GM19328 (cell line): ENCODE results near the gene WDR47.
A peak's percentile ranks its signal among the peaks of the same experiment; 100 is the strongest.
"Not testable (repeated sequence)": the region's sequence is repeated elsewhere in the genome, so short reads cannot be mapped to it uniquely, and the experiment has no call there.

Experiments used
- ATAC-seq: cut with Tn5 transposase; IDR thresholded peaks from one replicate; pipeline ENCODE4 v1.9.1; 2021; ENCODE audit warnings: mild to moderate bottlenecking, moderate library complexity; ENCODE audit not compliant: unreplicated experiment

The WDR47 gene

GRCh38 chr1:108969346-108969745, 72.6 kb downstream of the WDR47 start:
- no peak for ATAC-seq

- ATAC-seq: peak; percentile 91
Observed at GRCh38 chr1:108963052-108963686, 78.7 kb downstream of the WDR47 start, which contains the start of gene CLCC1. Gene CLCC1 (minus strand): TSS chr1:108963484. CDS start chr1:108950437, 13,047 bp downstream.

- ATAC-seq: no peak
Observed at GRCh38 chr1:108962681-108963051, 79.2 kb downstream of the WDR47 start.

GRCh38 chr1:108961752-108962486, 80.0 kb downstream of the WDR47 start:
- no peak for ATAC-seq

GRCh38 chr1:108961198-108961597, 80.7 kb downstream of the WDR47 start:
- ATAC-seq: no peak

- no peak for ATAC-seq
Observed at GRCh38 chr1:108960719-108961118, 81.2 kb downstream of the WDR47 start.

- no peak for ATAC-seq
Observed at GRCh38 chr1:108957888-108958287, 84.0 kb downstream of the WDR47 start.

- no peak for ATAC-seq
Observed at GRCh38 chr1:108955881-108956280, 86.0 kb downstream of the WDR47 start.

GRCh38 chr1:108955111-108955510, 86.8 kb downstream of the WDR47 start:
- no peak for ATAC-seq

DNA sequence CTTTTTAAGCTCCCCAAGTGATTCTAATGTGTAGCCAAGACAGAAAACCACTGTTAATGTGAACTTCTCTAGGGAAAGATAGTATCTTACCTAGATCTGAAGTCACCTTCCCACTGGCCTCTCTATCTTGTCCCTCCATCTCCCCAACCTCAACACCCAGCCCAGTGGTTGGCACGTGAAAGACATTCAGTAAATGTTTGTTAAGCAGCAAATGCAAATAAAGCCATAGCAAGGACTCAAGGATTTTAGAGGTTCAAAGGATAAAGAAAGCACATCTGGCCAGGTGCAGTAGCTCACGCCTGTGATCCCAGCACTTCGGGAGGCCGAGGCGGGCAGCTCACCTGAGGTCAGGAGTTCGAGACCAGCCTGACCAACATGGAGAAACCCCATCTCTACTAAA, 88.5 kb downstream of the WDR47 start:
- no peak for ATAC-seq

- no peak for ATAC-seq
Observed at GRCh38 chr1:108951242-108951641, 90.7 kb downstream of the WDR47 start.

GRCh38 chr1:108949044-108949443, 92.9 kb downstream of the WDR47 start:
- no peak for ATAC-seq

DNA sequence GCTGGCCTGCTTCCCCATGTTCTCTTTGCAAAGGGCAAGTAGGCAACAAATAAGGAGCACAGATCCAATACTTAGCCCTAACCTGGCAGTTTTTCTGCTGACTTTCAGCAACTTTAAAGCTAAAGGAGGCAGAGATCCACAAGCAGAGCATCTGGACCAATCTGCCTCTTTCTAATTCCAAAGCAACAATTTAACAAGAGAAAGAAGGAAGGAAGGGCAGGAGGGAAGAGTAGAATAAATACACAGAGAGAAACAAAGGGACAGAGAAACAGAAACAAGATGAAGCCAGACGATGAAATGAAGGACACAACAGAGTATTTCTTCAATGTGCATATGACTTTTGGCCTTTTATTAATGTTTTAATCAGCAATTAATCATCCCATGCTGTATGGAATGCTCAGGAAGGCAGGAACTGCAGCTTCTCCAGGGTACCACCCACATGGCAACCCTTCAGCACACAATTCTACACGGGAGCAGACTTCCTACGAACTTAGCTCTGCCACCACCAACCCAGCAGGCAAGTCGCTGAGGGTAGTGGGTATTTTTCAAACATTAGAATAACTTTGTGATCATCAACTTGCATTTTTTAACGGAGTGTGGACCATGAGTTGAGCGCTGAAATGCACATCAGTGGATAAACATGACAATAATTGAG, 93.9 kb downstream of the WDR47 start:
- ATAC-seq: no peak

- ATAC-seq: no peak
Observed at GRCh38 chr1:108936170-108936569, 105.7 kb downstream of the WDR47 start.

- no peak for ATAC-seq
Observed at GRCh38 chr1:108933944-108934343, 108.0 kb downstream of the WDR47 start.

DNA sequence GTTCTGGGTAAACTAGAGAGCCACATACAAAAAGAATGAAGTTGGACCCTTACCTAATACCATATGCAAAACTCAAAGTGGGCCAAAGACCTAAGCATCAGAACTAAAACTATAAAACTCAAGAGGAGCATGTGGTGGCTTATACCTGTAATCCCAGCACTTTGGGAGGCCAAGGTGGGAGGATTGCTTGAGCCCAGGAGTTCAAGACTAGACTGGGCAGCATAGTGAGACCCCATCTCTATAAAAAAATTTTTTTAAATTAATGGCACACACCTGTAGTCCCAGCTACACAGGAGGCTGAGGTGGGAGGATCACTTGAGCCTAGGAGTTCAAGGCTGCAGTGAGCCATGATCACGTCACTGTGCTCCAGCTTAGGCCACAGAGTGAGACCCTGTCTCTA, 114.3 kb downstream of the WDR47 start:
- ATAC-seq: not testable (repeated sequence)

GRCh38 chr1:108925920-108926319, 116.0 kb downstream of the WDR47 start:
- ATAC-seq: no peak
